ENCODE measurements around the gene SLC8A1. TPM values are rescaled to one million over a fixed set of nuclear protein-coding genes. Genes with fewer than 3 reads are reported as not detected.
A peak's percentile ranks its signal among the peaks of the same experiment; 100 is the strongest.

The SLC8A1 gene
- total RNA-seq, 1 donor from 2014 or later = 34.8 TPM

- H3K4me1 Mint-ChIP-seq (ENCODE audit: low read depth, unreplicated experiment) = peaks cover 10% of the 10 kb centered on the region
- TF ChIP-seq CTCF (IDR thresholded peaks at IDR 0.05; ENCODE audit: insufficient read depth, low read depth, low read length) = no peak
- Histone ChIP-seq H3K9ac (ENCODE audit: low read length) (no peak overlapping the region), H3K36me3 (ENCODE audit: insufficient read depth, low read length) (no peaks in the 10 kb centered on the region), H4K20me1 (ENCODE audit: insufficient read depth, low read length) (no peaks in the 10 kb centered on the region), H3K4me2 (ENCODE audit: low read length) (no peak overlapping the region), H3K9me3 (ENCODE audit: insufficient read depth, low read depth, low read length) (no peaks in the 10 kb centered on the region), H3K27me3 (ENCODE audit: insufficient read depth, low read length) (no peaks in the 10 kb centered on the region), H3K79me2 (ENCODE audit: insufficient read depth, low read length) (no peaks in the 10 kb centered on the region), H2AFZ (ENCODE audit: low read depth, low read length) (no peak overlapping the region), H3K4me3 (ENCODE audit: insufficient read depth, low read depth, low read length) (no peak overlapping the region), H3K4me1 (ENCODE audit: insufficient read depth, low read length) (peaks cover 5% of the 10 kb centered on the region), H3K27ac (ENCODE audit: low read depth, low read length) (no peak overlapping the region)
- H3K4me3 Mint-ChIP-seq (ENCODE audit: unreplicated experiment) = no peak overlapping the region
- no peaks in the 10 kb centered on the region for H3K9me3 Mint-ChIP-seq (ENCODE audit: unreplicated experiment)
- FAIRE-seq = no peak
- no peaks in the 10 kb centered on the region for H3K27me3 Mint-ChIP-seq (ENCODE audit: low read depth, unreplicated experiment)
- DNase-seq (ENCODE audit: low read depth) = no peak
- H3K27ac Mint-ChIP-seq (ENCODE audit: unreplicated experiment) = no peak overlapping the region
- no peaks in the 10 kb centered on the region for H3K36me3 Mint-ChIP-seq (ENCODE audit: low read depth, unreplicated experiment)
These were observed 33.4 kb upstream of the SLC8A1 start for GRCh38 chr2:40485318-40485717.

GRCh38 chr2:40483549-40484243 is 31.8 kb upstream of the SLC8A1 start:
- Histone ChIP-seq H3K9me3 (ENCODE audit: insufficient read depth, low read depth, low read length) (no peaks in the 10 kb centered on the region), H3K36me3 (ENCODE audit: insufficient read depth, low read length) (no peaks in the 10 kb centered on the region), H3K4me2 (ENCODE audit: low read length) (no peak overlapping the region), H3K27me3 (ENCODE audit: insufficient read depth, low read length) (no peaks in the 10 kb centered on the region), H3K9ac (ENCODE audit: low read length) (no peak overlapping the region), H3K27ac (ENCODE audit: low read depth, low read length) (no peak overlapping the region), H2AFZ (ENCODE audit: low read depth, low read length) (no peak overlapping the region), H3K79me2 (ENCODE audit: insufficient read depth, low read length) (no peaks in the 10 kb centered on the region), H4K20me1 (ENCODE audit: insufficient read depth, low read length) (no peaks in the 10 kb centered on the region), H3K4me1 (ENCODE audit: insufficient read depth, low read length) (peaks cover 5% of the 10 kb centered on the region), H3K4me3 (ENCODE audit: insufficient read depth, low read depth, low read length) (no peak overlapping the region)
- Mint-ChIP-seq H3K27me3 (ENCODE audit: low read depth, unreplicated experiment) (no peaks in the 10 kb centered on the region), H3K9me3 (ENCODE audit: unreplicated experiment) (no peaks in the 10 kb centered on the region), H3K4me3 (ENCODE audit: unreplicated experiment) (no peak overlapping the region), H3K4me1 (ENCODE audit: low read depth, unreplicated experiment) (peaks cover 8% of the 10 kb centered on the region), H3K27ac (ENCODE audit: unreplicated experiment) (no peak overlapping the region), H3K36me3 (ENCODE audit: low read depth, unreplicated experiment) (no peaks in the 10 kb centered on the region)
- no peak for DNase-seq (ENCODE audit: low read depth)
- TF ChIP-seq CTCF (IDR thresholded peaks at IDR 0.05; ENCODE audit: insufficient read depth, low read depth, low read length) = no peak
- no peak for TF ChIP-seq EZH2 (IDR thresholded peaks at IDR 0.05; ENCODE audit: insufficient read depth, low read length)
- FAIRE-seq = no peak

GRCh38 chr2:40480596-40480995 is 28.7 kb upstream of the SLC8A1 start:
- H3K27ac Mint-ChIP-seq (ENCODE audit: unreplicated experiment) = no peak overlapping the region
- Histone ChIP-seq H3K9ac (ENCODE audit: low read length) (no peak overlapping the region), H3K4me1 (ENCODE audit: insufficient read depth, low read length) (no peaks in the 10 kb centered on the region), H4K20me1 (ENCODE audit: insufficient read depth, low read length) (no peaks in the 10 kb centered on the region), H3K4me3 (ENCODE audit: insufficient read depth, low read depth, low read length) (no peak overlapping the region), H2AFZ (ENCODE audit: low read depth, low read length) (no peak overlapping the region), H3K27me3 (ENCODE audit: insufficient read depth, low read length) (no peaks in the 10 kb centered on the region), H3K36me3 (ENCODE audit: insufficient read depth, low read length) (no peaks in the 10 kb centered on the region), H3K79me2 (ENCODE audit: insufficient read depth, low read length) (no peaks in the 10 kb centered on the region), H3K4me2 (ENCODE audit: low read length) (no peak overlapping the region), H3K9me3 (ENCODE audit: insufficient read depth, low read depth, low read length) (no peaks in the 10 kb centered on the region), H3K27ac (ENCODE audit: low read depth, low read length) (no peak overlapping the region)
- no peak overlapping the region for H3K4me3 Mint-ChIP-seq (ENCODE audit: unreplicated experiment)
- DNase-seq (ENCODE audit: low read depth) (peak; percentile 16), FAIRE-seq (no peak)
- TF ChIP-seq CTCF (IDR thresholded peaks at IDR 0.05; ENCODE audit: insufficient read depth, low read depth, low read length) = no peak
- no peak for TF ChIP-seq EZH2 (IDR thresholded peaks at IDR 0.05; ENCODE audit: insufficient read depth, low read length)
- H3K27me3 Mint-ChIP-seq (ENCODE audit: low read depth, unreplicated experiment) = no peaks in the 10 kb centered on the region
- H3K36me3 Mint-ChIP-seq (ENCODE audit: low read depth, unreplicated experiment) = no peaks in the 10 kb centered on the region
- peaks cover 3% of the 10 kb centered on the region for H3K4me1 Mint-ChIP-seq (ENCODE audit: low read depth, unreplicated experiment)
- H3K9me3 Mint-ChIP-seq (ENCODE audit: unreplicated experiment) = no peaks in the 10 kb centered on the region

Data from astrocyte (in vitro differentiated cells and primary cell).